HG02678 (cell line): ENCODE measurements around the gene FRMD4B.
A peak's percentile ranks its signal among the peaks of the same experiment; 100 is the strongest.

Source experiments
- ATAC-seq: cut with Tn5 transposase; IDR thresholded peaks from one replicate; pipeline ENCODE4 v1.9.1; 2021; ENCODE audit warnings: mild to moderate bottlenecking, moderate library complexity; ENCODE audit not compliant: unreplicated experiment

FRMD4B gene

DNA sequence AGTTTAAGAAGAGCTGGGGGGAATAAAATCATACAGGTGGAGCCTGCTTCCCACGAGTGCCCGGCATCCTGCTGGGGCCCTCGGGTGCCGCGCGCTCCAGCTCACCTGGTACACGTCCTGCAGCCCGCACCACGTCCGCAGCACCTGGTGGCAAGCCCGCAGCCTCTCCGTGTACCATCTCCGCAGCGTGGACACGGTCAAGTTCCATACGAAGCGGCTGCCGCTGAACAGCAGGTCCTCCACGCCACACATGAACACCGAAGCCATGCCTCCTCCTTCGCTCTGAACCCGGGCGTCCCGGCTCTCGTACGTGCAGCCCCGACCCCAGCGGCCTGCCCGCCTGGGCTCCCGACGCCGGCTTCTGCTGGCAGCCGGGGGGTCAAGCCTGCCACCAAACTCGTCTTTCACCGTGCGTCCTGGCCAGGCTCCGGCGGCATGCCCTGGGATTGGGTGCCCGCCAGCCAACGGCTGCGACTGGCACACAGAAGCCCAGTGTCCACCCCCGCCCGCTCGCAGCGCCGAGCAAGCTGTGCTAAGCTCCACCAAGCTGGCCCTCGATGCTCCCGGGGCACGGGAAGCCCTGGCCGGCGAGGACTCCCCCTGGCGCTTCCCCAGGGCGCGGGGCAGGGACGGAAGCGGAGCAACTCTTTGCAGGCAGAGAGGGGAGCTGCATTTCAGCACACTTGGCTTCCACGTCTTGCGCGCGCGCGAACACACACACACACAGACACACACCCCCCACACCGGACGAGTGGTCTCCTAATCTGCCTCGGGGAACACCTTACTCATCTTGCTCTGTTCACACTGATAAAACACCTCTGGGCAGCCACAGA lies at the start of gene FRMD4B:
Gene FRMD4B (minus strand): TSS at position 366 of the 833 bp plus-strand sequence. CDS start 99 bp downstream, at position 267.
- no peak for ATAC-seq

DNA sequence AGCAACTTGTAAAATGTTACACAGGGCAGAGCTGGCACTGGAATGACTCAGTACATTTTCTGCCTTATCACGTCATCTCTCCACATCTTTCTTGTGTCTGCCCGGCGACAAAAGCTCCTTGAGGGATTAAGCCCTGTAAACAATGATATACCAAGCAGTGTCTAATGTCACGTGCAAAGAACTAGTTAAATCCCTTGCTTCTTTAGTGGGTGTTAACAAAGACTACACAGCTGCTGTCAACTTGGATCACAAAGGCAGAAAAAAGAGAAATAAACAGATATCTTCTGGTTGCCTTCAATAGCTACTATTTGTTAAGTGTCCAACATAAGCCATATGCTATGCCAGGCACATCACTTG lies 48.1 kb upstream of the FRMD4B start:
- ATAC-seq = no peak

DNA sequence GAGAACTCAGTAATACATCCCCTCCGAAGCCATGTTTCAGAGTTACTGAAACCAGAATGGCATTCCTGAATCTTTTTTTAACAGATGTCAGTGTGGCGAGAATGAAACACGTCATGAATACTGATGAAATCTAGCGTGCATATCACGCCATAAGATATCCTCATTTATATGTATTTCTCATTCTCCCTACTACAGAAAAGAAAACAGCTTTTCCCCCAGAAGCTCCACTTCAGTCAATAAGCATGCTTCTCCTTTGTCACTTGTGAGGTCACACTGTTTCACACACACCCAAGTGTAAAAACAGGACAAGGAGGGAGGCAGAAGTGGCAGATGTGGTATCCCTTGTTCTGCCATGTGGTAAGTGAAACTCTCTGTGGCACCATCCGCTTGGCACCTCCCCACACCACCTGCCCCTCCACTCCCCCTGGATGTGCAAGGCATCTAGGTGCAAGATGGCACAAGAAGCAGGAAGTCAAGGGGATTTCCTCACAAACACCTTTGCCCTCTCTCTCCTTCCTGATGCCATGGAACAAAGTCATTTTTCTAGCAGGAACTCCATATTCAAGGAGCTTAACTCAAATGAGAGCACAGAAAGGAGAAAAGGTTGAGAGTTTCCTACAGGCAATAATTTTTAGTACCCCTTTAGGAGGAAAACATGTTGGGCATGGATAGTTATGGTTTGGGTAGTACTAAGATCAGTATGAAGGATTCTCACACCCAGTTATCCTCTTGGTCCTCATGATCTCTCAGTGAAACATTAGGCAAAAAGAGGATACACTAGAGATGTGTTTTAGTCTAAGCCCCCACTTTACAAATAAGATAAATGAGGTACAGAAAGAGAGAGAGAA lies 47.5 kb upstream of the FRMD4B start:
- no peak for ATAC-seq

DNA sequence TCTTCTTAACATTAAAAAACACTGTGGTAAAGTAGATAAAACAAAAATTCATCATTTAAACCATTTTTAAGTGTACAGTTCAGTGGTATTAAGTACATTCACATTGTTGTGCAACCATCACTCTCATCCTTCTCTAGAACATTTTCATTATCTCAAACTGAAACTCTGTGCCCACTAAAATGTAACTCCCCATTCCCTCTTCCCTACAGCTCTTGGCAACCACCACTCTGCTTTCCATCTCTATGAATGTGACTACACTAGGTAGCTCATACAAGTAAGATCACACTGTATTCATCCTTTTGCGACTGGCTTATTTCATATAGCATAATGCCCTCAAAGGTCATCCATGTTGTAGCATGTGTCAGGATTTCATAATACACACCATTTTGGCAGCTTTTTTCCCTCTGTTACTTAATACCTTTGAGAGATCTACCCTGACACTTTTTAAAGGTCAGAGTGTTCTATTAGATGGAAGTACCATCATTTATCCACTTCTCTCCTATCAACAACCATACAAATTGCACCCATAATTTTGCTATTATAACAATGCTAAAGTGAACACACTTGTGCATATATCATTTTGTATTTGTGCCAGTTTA lies 42.9 kb upstream of the FRMD4B start:
- no peak for ATAC-seq

DNA sequence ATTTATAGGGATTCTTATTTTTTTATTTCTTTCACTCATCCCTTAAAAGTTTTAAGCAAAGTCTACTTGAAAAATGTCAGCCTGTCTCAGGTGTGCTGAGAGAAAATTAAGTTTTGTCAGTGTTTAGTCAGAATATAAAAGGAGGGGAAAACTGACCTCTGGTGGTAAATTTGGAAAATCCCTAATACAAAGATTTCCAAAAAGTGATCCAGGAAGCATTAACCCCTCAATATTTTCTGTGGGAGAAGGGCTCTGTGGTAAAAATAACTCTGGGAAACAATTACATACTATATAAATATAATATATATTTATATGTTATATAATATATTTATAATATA lies 41.0 kb upstream of the FRMD4B start:
- ATAC-seq = no peak

DNA sequence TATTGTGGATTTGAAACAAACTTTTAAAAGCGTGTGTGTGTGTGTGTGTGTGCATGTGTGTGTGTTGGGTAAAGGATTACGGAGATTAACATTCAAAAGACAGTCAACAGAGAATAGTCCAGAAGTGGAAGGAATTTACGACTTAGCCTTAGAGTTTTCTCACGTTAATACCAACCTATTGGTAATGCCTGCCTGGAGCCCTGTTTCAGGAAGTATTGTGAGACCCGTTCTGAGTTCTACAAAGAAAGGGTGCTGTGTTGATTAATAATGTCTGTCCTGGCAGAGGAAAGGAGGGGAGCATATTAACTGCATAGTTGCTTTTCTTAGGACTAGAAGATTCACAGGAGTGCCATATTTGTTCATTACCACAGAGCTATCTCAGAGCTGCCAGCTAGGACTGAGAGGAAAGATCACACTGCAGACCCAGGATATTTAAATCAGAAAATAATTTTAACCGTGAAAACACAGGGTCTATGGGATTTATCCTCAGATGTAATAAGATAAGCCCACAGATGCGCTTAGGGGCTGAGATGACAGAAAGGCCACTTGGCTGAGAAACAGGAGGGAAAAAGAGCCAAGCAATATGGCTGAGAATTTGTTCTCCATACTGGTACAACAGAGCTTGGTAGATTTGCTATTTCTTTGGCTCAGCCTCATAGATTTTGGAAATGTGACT lies 40.5 kb upstream of the FRMD4B start:
- no peak for ATAC-seq

DNA sequence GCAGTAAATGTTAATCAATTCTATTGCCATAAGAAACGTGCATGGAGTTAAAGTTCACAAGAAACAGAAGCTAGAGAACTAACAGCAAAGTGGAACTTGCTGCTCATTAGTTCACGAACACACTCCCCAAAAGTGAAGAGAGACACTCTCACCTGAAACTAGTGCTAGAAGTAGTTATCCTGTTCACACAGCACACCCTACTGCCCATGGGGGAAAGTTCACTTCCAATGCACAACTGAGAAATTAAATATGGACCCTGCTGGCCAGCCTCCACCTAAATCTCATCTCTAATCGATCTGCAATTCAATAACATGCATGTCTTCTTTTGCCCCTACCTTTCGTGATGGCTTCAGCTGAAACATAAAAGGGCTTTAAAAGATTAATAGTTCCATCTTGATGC lies 39.4 kb upstream of the FRMD4B start:
- peak; percentile 82 for ATAC-seq

DNA sequence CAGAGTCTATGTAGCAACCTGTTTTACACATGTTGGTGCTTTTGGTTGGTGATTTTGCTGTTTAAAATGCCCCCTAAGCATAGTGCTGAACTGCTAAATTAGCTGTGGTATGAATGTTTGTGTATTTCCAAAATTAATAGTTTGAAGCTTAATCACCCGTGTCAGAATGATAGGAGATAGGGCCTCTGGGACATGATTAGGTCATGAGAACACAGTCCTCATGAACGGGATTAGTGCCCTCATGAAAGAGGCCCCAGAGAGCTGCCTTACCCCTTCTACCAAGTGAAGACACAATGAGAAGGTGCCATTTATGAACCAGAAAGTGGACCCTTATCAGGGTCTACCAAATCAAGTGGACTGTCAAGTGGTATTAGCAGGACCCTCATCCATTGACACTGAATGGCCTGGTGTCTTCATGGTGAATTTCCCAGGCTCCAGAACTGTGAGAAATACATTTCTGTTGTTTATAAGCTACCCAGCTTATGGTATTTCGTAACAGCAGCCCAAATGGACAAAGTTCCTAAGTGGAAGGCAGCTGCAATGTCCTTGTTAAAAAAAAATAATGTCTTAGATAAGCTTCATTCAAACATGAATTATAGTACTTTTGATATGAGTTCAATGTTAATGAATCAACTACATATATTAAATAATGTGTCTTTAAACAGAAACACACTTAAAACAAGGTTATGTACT lies 37.7 kb upstream of the FRMD4B start:
- no peak for ATAC-seq

DNA sequence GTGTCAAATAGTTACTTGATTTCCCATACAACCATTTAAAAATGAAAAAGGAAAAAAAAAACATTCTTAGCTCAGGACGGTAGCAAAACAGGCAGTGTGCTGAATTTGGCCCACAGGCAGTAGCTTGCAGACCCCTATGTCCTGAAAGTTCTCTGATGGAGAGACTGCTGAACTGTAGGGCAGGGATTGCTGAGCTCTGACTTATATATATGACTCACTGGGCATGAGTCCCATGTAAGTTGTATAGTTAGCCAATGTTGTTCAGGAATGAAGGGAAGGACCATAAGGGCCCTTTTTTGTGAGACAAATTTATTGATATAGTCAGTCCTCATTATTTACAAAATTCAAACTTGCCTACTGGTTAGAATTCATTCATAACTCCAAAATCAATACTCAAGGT lies 36.9 kb upstream of the FRMD4B start:
- ATAC-seq = no peak

DNA sequence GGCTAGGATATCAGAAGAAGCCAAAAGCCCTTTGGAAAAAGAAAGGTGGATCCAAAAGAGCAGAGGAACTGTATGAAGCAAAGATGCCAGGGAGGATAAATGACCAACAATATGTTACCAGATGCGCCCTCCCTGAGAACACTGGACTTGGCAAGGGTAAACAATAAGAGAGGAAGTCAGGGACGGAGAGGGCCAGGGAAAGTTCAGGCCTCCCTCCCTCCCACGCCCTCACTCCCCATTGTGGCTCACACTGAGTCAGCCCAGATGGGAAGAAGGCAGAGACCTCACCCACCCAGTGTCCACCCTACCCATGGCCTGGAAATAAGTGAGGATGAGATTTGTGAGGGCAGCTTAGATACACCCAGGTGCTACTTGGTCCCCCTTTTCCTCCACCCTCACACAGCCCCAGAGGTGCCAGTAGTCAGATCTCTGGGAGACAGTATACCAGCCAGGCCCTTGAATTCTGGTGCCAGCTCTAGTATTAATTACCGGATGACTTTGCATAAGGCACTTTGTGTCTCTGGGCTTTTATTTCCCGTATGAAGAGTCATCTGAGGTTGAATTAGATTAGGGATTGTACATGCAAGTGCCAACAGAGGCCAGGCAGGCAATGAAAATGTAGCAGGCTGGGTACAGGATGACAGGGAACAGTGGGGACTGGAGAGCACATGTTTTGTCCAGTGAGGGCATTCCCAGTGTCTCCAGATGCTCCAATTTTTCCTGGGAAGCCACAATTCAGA lies 35.1 kb upstream of the FRMD4B start:
- ATAC-seq = no peak

DNA sequence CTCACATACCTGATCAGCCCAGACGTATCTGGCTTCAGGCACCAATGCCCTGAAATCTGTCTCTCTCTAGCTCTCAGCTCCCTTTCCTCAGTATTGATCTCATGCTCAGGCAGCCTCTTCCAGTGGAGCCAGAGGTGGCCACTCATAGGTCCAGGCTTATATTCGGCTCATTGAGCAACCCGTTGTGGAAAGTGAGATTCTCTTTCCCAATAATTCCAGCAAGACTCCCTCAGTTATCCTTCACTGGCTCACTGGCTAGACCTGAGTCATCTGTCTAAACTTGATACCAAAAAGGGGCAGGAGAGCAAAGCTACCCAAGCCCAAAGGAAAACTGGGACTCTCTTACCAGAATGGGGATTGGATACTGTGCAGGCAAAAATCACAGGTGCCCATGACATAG lies 33.4 kb upstream of the FRMD4B start:
- no peak for ATAC-seq

DNA sequence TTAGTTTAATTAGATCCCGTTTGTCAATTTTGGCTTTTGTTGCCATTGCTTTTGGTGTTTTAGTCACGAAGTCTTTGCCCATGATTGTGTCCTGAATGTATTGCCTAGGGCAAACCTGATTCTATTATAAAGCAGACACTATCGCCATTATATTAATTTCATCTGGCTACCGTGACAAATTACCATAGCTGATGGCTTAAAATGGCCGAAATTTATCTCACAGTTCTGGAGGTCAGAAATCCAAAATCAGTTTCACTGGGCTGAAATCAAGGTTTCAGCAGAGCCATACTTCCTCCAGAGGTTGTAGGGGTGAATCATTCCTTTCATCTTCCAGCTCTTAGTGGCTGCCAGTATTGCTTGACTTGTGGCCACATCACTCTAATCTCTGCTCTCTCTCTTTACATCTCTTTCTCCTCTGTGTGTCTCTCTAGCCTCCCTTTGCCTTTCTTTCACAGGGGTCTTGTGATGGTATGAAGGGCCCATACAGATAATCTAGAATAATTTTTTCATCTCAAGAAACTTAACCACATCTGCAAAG lies 31.7 kb upstream of the FRMD4B start:
- ATAC-seq = no peak

DNA sequence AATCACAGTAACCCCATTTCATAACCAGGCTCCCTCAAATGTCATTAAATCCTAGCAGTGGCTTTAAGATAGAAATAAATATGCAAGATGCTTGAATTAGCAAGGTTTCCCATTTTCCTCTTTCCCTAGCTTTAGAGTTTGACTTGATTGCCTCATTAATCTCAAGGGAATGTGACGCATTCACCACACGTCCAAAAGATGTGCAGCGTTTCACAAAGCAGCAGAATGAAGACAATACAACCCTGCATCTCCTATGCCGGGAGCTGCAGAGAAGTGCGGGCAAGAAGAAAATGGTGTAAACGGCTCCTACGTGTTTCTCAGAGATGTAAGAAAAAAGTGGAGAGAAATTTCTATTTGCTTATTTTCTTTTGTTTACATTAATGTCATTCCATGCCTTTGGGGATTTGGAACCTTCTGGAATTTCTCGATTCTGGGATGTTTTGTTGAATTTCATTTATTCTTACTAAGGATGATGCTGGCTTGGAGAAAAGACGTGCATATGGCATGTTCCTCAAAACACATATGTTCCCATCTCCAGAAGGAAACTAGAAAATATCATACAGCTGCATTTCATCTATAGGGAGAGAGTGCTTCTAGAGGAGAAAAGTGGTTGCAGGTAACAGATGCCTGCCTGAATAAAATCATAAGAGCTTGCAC lies 27.8 kb upstream of the FRMD4B start:
- ATAC-seq = no peak

DNA sequence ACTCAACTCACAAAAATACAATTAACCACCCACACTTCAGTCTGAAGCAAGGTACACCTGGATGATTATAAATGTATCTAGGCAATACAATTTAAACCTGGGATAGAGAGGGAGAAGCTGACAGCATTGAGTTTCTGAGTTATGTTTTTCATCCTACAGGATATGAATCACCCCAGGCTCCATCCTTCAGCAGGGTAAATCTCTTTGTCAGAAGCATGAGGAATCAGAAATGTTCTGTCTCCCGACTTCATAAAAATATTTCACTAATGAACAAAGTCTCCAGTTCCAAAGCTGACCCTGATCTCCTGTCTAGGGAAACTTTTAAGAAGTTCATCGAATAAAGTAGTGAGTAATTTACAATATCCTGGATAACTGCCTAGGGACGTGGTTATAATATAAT lies 25.5 kb upstream of the FRMD4B start:
- ATAC-seq = no peak

DNA sequence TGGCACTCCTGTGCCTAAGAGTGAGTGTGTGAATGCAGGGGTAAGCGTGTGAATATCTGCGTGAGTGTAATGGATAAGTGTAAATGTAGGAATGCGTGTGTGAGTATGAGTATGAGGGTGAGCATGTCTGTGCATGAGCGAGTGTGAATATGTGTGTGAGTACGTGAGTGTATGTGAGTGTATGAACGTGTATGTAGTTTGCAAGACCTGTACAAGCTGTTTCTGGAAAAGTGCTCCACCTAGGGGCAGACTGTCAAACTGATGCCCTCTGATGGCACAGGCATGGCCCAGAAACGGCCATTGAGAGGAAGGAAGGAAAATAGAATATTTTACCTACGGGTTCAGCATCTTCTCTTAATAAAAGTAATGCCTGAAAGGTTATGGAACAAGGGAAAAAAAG lies 24.4 kb upstream of the FRMD4B start:
- peak; percentile 98 for ATAC-seq

DNA sequence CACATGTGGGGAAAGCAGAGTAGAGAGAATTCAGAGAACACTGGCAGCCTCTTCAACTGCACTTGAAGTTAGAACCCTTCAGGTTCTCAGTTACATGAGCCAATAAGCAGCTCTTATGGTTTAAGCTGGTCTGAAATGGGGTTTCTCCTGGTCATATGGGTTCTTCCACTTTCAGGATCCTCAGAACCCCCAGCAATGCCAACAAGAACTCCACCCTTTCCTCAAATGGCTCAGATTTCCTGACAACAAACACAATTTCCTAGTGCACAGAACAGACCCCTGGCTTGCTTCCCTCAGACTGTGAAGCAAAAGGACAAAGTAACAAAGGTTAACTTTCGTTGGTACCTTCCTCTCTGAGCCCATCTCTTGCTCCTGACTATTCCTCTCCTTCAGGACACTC lies 23.9 kb upstream of the FRMD4B start:
- ATAC-seq = no peak

DNA sequence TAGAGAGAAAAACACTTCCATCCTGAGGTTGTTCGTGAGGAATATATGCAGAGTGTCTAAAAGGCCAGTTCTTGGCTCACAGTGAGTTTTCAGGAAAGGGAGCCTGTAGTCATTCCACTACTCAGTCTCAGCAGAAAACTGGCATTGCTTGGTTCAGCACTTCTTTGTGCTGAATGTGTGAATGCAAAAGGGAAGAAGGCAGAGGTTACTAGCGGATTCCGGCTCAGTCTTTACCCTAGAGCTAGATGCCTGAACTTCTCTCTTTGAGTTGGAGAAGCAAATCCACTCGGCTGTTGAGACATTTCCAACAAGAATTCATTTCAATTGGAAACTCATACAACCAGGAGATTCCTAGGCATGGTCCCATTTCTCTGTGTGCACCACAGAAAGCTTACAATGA lies 23.1 kb upstream of the FRMD4B start:
- ATAC-seq = no peak

DNA sequence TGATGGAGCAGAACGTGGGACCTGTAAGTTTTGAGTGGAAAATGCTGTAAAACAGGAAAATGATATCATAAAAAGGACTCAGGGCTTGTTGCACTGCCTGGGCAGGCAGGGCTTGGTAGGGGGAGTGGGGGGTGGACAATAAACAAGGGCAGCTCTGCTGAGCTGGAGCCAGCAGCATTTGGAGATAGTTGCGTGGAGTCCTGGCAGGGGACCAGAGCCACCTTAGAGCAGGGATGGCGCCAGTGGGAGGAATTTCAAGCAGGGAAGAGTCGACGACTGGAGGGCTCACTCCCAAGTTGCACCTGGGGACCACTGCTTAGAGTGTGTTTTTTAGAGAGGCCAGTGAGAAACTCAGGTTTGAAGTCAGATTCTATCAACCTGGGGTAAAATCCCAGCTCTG lies 22.7 kb upstream of the FRMD4B start:
- no peak for ATAC-seq

DNA sequence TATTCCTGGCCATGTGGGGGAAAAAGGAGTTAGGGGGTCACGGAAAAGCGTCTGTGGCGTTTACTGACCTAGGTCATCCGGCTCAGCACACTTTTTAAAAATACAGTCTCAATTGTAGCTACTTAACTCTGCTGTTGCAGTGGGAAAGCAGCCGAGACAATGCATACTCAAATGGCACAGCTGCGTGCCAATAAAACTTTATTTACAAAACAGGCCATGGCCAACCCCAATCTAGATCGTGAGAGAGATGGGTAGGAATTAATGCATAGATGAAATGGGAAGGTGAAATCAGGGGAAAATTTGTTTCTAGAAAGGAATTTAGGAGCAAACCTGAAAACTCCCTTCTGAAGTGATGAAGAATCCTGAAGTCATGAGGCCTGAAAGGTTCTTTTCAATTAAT lies 22.0 kb upstream of the FRMD4B start:
- no peak for ATAC-seq
